Activated CD8-positive, alpha-beta T cell treated with anti-CD3 and anti-CD28 coated beads for 36 hours (primary cell): ENCODE measurements around the gene TROAP. TPM values are rescaled to one million over a fixed set of nuclear protein-coding genes. Genes with fewer than 3 reads are reported as not detected.
"Not testable (repeated sequence)": the region's sequence is repeated elsewhere in the genome, so short reads cannot be mapped to it uniquely, and the experiment has no call there.

Experiments
- ATAC-seq: fragments of 200-7000 bp; cut with Tn5 transposase; one replicate; pipeline ENCODE4 v1.10.0; 2021; ENCODE audit warnings: mild to moderate bottlenecking, moderate library complexity
- CTCF ChIA-PET: fragments of 350-600 bp; sonication (Branson Sonifier 250); formaldehyde crosslinking; loops from one replicate; lab custom pipeline; 2021; ENCODE audit warnings: antibody characterized with exemption; lab: Charles Lee
- POLR2A ChIA-PET: fragments of 350-600 bp; sonication (Branson Sonifier 250); formaldehyde crosslinking; loops from one replicate; lab custom pipeline; 2021; ENCODE audit warnings: antibody characterized with exemption; lab: Charles Lee
- DNase-seq: peaks from one replicate; pipeline ENCODE4 v3.0.0-alpha.2; 2020
- H3K27ac Mint-ChIP-seq: one replicate; pipeline ENCODE4 v1.8.0; 2021; ENCODE audit warnings: mild to moderate bottlenecking, mixed read lengths
- H3K27me3 Mint-ChIP-seq: one replicate; pipeline ENCODE4 v1.8.0; 2021; ENCODE audit warnings: mixed read lengths
- H3K36me3 Mint-ChIP-seq: one replicate; pipeline ENCODE4 v1.8.0; 2021; ENCODE audit warnings: low read depth, mixed read lengths
- H3K4me1 Mint-ChIP-seq: one replicate; pipeline ENCODE4 v1.8.0; 2021; ENCODE audit warnings: low read depth, mixed read lengths
- H3K4me3 Mint-ChIP-seq: one replicate; pipeline ENCODE4 v1.8.0; 2021; ENCODE audit warnings: mild to moderate bottlenecking, moderate library complexity, mixed read lengths
- H3K9me3 Mint-ChIP-seq: one replicate; pipeline ENCODE4 v1.8.0; 2021; ENCODE audit warnings: mixed read lengths
- intact Hi-C: fragments of 100-400 bp; cut with micrococcal nuclease; formaldehyde crosslinking; loops from one replicate; pipeline ENCODE4 v1.10.0; 2022
- total RNA-seq, 2 experiments: library from RNA; stranded (reverse); gene quantifications; one replicate each; pipeline ENCODE4 v1.2.3, GENCODE V29; 2021
- TF ChIP-seq, protein P1 (sequence below): fragments of 200-600 bp; IDR thresholded peaks from one replicate; pipeline ENCODE4 v1.8.0; 2022; ENCODE audit warnings: antibody characterized with exemption, mild to moderate bottlenecking

TROAP gene
- total RNA-seq, 2 experiments from 2014 or later = 46.6 to 52.6 TPM

DNA sequence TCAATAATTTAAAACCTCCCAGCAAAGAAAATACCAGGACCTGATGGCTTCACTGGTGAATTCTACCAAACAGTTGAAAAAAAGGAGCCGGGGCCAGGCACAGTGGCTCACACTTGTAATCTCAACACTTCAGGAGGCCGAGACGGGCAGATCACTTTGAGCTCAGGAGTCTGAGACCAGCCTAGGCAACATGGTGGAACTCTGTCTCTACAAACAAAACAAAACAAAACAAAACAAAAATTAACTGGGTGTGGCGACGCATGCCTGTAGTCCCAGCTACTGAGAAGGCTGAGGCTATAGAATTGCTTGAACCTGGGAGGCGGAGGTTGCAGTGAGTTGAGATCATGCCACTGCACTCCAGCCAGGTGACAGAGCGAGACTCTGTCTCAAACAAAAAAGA lies 13.7 kb upstream of the TROAP start:
- ChIA-PET CTCF (interaction anchor here (1.2 kb wide), 1 partner anchor 14 kb away, joined by 4 read pairs; the partner anchor contains the start of gene PRPH), POLR2A (no interaction called here)
- Mint-ChIP-seq H3K4me3 (no peak overlapping the region), H3K27ac (no peak overlapping the region), H3K36me3 (no peaks in the 10 kb centered on the region), H3K27me3 (peaks cover 26% of the 10 kb centered on the region), H3K9me3 (no peaks in the 10 kb centered on the region), H3K4me1 (no peaks in the 10 kb centered on the region)
- DNase-seq (no peak), ATAC-seq (no peak)
- intact Hi-C loops = no loop called here
- TF ChIP-seq, protein P1, sequence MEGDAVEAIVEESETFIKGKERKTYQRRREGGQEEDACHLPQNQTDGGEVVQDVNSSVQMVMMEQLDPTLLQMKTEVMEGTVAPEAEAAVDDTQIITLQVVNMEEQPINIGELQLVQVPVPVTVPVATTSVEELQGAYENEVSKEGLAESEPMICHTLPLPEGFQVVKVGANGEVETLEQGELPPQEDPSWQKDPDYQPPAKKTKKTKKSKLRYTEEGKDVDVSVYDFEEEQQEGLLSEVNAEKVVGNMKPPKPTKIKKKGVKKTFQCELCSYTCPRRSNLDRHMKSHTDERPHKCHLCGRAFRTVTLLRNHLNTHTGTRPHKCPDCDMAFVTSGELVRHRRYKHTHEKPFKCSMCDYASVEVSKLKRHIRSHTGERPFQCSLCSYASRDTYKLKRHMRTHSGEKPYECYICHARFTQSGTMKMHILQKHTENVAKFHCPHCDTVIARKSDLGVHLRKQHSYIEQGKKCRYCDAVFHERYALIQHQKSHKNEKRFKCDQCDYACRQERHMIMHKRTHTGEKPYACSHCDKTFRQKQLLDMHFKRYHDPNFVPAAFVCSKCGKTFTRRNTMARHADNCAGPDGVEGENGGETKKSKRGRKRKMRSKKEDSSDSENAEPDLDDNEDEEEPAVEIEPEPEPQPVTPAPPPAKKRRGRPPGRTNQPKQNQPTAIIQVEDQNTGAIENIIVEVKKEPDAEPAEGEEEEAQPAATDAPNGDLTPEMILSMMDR = no peak

DNA sequence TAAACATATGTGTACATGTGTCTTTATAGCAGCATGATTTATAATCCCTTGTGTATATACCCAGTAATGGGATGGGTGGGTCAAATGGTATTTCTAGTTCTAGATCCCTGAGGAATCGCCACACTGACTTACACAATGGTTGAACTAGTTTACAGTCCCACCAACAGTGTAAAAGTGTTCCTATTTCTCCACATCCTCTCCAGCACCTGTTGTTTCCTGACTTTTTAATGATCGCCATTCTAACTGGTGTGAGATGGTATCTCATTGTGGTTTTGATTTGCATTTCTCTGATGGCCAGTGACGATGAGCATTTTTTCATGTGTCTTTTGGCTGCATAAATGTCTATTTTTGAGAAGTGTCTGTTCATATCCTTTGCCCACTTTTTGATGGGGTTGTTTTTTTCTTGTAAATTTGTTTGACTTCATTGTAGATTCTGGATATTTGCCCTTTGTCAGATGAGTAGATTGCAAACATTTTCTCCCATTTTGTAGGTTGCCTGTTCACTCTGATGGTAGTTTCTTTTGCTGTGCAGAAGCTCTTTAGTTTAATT lies 12.5 kb upstream of the TROAP start:
- DNase-seq, ATAC-seq, H3K4me3 Mint-ChIP-seq, CTCF ChIA-PET, H3K36me3 Mint-ChIP-seq, intact Hi-C loops, POLR2A ChIA-PET, H3K4me1 Mint-ChIP-seq, H3K9me3 Mint-ChIP-seq, H3K27ac Mint-ChIP-seq: not testable (repeated sequence)
- H3K27me3 Mint-ChIP-seq = peaks cover 23% of the 10 kb centered on the region

DNA sequence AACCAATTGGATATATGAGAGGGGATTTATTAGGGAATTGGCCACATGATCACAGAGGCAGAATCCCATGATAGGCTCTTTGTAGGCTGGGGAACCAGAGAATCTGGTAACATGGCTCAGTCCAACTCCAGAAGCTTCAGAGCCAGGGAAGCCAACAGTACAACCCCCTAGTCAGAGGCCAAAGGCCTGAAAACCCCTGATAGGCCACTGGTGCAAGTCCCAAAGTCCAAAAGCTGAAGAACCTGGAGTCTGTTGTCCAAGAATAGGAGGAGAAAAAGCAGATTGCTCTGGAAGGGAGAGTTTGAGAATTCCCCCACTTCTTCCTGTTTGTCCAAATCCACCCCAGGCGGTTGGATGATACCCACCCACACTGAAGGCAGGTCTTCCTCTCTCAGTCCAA lies 8.2 kb upstream of the TROAP start:
- POLR2A ChIA-PET = no interaction called here
- DNase-seq (no peak), ATAC-seq (no peak)
- Mint-ChIP-seq H3K4me3 (no peak overlapping the region), H3K36me3 (no peaks in the 10 kb centered on the region), H3K27ac (no peak overlapping the region), H3K27me3 (peaks cover 4% of the 10 kb centered on the region), H3K4me1 (no peaks in the 10 kb centered on the region), H3K9me3 (no peaks in the 10 kb centered on the region)
- CTCF ChIA-PET = interaction anchor here (1.6 to 1.8 kb wide), 2 partner anchors 18 to 27 kb away, joined by 5 to 8 read pairs; no protein-coding TSS in a partner anchor
- intact Hi-C loops = no loop called here
- TF ChIP-seq, protein P1 = no peak

DNA sequence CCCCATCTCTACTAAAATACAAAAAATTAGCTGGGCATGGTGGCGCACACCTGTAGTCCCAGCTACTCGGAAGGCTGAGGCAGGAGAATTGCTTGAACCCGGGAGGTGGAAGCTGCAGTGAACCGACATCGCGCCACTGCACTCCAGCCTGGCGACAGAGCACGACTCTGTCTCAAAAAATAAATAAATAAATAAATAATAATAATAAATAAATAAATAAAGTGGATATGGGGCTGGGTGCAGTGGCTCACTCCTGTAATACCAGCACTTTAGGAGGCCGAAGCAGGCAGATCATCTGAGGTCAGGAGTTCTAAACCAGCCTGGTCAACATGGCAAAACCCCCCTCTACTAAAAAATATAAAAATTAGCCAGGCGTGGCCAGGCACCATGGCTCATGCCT lies 5.9 kb upstream of the TROAP start:
- H3K9me3 Mint-ChIP-seq, ATAC-seq, H3K27ac Mint-ChIP-seq, H3K36me3 Mint-ChIP-seq, POLR2A ChIA-PET, H3K27me3 Mint-ChIP-seq, H3K4me1 Mint-ChIP-seq, intact Hi-C loops, H3K4me3 Mint-ChIP-seq, DNase-seq: not testable (repeated sequence)
- CTCF ChIA-PET = interaction anchor here (1.3 to 2.7 kb wide), 2 partner anchors 16 to 21 kb away, joined by 3 to 7 read pairs; no protein-coding TSS in a partner anchor

DNA sequence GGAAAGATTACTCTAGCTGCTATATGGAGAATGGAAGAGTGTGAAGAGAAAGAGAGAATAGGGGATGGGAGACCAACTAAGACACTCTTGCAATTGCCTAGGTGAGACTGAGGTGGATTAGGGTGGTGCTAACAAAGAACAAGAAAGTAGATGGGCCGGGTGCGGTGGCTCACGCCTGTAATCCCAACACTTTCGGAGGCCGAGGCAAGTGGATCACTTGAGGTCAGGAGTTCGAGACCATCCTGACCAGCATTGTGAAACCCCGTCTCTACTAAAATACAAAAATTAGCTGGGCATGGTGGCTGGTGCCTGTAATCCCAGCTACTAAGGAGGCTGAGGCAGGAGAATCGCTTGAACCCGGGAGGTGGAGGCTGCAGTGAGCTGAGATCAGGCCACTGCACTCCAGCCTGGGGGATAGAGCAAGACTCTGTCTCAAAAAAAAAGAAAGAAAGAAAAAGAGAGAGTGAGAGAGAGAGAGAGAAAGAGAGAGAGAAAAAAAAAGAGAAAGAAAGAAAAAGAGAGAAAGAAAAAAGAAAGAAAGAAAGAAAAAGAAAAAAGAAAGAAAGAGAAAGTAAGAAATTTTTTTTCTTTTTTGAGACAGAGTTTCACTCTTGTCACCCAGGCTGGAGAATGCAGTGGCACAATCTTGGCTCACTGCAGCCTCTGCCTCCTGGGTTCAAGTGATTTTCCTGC lies 2.5 kb upstream of the TROAP start:
- H3K27ac Mint-ChIP-seq, H3K9me3 Mint-ChIP-seq: not testable (repeated sequence)

More for the DNA sequence above, 2.5 kb upstream of the TROAP start:
- POLR2A ChIA-PET, H3K27me3 Mint-ChIP-seq, H3K4me1 Mint-ChIP-seq, ATAC-seq, DNase-seq, H3K4me3 Mint-ChIP-seq, intact Hi-C loops: not testable (repeated sequence)
- TF ChIP-seq, protein P1 = peak; percentile 34
- CTCF ChIA-PET = interaction anchor here (0.7 to 4.7 kb wide), 5 partner anchors 22 to 69 kb away, joined by 3 to 42 read pairs (median 5); partner anchors contain the start of gene PRPH
- H3K36me3 Mint-ChIP-seq = peaks cover 13% of the 10 kb centered on the region
